GM18526 (cell line): ENCODE measurements around the gene SCFD2.

Source experiments
- POLR2A ChIP-seq: IDR thresholded peaks from 3 replicates; pipeline ENCODE4 v1.6.1; 2011; ENCODE audit not compliant: insufficient read length; ENCODE audit errors: extremely low read depth

The SCFD2 gene

DNA sequence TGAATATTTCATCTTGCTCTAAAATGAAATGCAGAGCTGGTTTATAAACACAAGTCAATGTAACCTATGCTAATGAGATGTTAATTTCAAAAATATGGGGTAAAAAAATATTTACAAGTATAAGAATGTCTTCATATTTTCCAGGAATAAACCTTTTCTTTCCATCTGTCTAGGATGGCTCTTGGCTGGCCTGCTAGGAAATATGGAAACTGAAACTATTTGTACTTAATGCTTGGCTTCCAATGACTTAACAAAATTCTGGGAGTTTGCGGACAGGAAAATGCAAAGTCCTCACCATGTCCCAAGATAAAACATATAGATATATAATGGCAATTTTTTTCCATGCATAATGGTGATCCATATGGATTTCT is 168.1 kb downstream of the SCFD2 start:
- TF ChIP-seq POLR2A, result no peak

DNA sequence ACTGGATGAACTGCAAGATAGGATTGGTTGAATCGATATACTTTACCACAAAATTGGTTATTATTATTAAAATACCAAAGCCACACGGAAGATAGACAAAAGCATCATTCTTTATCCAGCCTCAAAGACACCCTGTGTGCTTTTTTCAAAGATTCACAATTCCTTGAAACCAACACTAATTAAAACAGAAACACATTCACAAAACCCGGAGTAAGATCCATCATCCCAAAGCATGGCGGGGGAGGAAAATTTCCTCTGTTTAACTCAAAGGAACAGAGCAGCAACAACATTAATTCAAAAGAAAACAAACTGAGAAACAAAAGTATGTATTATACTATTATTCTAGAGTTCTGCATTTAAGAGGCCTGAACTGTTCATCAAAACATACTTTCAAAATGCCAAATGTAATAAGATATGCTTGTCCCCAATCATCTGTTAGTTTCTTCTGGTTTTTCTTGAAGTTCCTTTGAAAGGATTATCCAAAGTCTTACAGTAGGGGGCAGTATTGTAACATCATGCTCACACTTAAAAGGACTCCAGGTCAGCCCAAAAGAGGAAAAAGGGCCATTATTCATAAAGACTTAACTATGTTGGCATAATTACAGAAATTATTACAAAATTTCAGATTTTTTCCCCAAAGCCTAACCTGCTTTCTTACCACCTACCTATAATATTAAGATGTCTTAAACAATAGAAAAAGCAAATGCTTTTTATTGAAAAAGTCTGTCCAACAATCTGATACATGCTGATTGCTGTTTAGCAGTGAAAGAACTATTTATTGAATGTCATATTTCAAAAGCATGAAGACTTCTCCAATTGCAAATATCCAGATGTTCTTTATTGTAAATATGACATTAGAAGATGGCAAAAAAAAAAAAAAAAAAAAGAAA is 168.7 kb downstream of the SCFD2 start:
- no peak for TF ChIP-seq POLR2A

DNA sequence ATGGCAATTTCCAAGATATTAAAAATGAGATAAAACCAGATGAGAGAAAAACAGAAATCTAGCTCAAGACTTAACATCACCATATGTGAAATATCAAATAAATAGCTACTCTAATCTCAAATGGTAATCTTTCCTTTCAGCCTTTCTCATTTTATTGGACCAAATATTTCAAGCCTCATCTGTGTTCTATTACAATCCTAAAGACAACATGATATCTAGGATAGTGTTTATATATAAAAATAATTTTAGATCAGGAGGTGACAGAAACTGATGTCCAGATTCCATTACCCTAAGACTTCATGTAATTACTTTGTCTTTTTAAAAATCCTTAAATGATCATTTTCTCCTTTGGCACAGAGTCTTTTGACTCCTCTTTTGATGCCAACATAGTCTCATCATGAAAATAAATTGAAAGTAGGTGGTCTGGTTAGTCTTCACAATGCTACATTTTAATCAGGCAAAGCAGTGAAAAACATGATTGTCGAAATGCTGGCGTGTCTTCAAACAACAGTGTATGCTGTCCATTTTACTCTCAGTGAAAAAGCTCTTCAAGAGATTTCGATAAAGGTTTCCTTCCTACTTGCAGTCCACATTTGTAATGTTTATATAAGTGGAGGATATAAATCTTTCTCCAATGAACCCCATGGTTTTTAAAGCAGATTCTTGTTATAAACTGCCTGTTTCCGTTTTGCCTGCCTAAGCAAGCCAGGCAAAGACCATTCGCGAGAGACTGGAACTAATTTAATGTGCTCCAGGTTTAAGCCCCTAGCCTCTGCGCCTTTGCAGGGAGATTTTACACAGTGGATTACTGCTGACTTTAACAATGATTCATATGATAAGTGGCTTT is 169.8 kb downstream of the SCFD2 start:
- TF ChIP-seq POLR2A, result no peak

DNA sequence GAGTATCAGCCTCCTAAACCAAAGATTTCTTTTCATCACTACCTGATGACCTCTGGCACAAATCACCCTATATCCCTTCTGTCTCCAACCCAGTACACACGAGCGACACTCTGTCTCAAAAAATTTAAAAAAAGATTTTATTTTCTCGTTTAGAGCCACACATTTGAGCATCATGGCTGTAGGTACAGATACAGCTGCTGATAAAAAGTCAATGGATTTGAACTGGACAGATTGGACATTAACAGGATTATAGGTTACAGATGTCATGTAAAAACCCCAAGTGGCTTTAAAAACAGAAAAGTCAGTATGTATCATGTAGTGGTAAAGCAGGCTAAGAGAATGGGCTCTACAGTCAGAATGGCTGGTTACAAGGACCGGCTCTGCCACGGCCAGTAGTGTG is 171.1 kb downstream of the SCFD2 start:
- TF ChIP-seq POLR2A, result no peak

DNA sequence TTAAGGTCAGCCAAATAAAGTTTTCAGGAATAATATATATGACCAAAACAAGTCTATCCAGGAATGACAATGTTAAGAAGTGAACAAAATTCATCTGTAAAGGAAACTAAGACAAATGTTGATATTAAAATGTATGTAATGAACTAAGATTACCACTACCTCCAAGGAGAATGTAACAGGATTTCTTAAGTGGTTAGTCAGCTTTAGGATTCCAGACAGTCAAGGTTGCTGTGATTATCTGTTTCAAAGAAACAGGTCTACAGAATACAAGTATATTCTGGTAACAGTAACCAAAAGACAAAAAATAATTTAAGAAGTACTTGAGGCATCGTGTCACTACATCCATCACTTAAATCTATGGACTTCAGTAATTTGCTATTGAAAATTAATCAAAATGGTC is 172.8 kb downstream of the SCFD2 start:
- TF ChIP-seq POLR2A, result no peak

DNA sequence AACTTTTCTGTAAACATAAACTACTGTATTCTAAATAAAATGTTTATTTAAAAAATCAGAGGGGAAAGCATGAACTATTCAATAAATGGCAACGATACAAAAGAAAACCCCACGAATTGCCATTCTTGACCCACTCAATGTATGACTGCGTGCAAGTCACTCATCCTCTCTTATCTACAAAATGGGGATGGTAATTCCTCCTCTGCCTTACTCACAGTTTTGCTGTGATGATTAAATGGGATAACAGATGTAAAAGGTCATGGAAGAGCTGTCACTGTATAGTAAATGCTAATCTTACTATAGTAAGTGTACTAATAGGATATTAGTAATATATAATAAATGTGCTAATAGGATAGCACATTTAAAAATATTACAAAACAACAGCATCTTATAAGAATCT is 173.4 kb downstream of the SCFD2 start:
- no peak for TF ChIP-seq POLR2A

DNA sequence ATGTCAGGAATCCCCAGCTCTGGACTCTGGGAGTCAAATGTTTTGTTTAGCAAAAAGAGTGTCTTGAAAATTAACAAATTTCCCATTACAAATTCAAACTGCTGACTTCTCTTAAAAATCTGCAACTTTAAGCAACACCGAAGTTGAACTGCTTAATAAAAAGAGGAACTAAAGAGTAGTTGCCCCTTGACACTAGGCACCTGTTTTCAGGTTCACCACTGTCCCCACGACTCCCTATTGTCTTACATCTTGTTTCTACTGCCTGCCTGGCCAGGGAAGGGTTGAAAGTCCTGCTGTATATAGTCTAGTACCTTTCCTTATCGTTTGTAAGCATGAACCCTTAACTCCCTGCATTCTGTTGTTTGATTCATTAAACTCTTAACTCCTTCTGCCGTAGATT is 173.9 kb downstream of the SCFD2 start:
- TF ChIP-seq POLR2A, result no peak

DNA sequence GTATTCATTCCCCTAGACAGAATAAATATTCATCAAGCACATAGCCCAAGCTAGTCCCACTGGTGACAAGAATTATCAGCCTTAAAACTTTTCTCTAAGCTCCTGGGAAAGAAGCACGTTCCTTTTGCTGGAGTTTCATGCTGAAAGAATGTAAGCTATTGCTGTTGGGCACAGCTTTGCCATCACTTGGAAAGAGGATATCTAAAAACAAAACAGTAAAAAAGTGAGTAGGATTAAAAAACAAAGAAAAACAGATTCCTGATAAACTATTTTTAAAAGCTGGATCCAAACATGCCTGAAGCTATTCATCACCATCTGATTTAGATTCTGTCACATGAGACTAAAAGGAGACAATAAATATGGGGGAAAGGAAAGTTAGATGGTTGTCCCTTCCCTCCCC is 176.8 kb downstream of the SCFD2 start:
- no peak for TF ChIP-seq POLR2A

DNA sequence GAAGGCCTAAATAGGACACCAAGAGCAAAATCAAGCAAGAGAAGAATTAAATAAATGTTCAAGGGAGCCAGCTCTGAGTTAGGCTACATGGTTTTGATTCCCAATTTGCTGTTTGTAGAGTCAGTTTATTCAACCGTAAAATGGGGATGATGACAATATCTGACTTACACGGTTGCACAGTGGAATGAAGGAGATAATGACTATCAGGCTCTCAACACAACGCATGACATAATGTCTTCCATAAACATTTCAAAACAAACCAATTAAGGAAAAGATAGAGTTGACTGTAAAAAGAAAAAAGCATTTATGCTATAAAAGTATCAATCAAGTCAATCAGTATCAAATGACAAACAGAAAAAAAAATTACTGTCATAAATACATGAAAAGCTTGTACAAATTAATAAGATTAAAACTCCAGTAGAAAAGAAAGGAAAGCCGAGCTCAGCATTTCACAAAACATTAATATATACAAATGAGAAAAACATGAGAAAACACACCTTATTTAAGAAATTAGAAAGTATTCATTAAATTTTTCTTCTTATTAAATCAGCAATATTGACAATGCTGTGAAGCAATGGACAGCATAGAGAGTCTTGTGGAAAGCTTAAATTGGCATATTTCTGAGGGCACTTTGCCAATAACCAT is 179.0 kb downstream of the SCFD2 start:
- TF ChIP-seq POLR2A, result no peak

DNA sequence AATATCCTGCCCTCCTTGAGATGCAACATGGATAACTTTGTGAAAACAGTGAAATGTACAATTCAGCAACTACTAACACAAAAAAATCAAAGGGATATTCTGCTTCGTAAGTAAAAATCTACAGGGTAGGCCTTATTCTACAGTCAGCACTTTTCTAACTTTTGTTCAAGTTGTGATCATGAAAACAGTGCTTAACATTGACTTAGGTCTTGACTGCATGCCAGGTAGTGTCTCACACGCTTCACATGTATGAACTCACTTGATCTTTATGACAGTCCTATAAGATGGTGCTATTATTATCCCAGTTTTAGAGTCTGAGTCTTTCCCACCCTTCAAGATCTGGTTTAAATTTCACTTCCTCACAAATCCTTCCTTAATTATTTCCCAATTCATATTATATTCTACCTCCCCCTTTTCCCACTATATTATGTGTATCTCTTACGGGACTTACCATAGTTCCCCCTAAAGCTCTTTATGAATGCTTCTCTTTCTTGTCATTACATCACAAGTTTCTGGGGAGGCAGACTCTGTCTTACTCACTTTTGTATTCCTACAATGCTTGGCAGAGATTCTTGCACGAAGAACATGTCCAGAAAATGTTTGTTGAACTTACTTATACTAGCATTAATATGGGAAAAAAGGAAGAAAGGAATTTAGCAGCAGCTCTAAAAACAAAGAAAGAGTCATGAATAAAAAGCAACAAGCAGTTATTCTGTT is 179.8 kb downstream of the SCFD2 start:
- TF ChIP-seq POLR2A, result no peak

DNA sequence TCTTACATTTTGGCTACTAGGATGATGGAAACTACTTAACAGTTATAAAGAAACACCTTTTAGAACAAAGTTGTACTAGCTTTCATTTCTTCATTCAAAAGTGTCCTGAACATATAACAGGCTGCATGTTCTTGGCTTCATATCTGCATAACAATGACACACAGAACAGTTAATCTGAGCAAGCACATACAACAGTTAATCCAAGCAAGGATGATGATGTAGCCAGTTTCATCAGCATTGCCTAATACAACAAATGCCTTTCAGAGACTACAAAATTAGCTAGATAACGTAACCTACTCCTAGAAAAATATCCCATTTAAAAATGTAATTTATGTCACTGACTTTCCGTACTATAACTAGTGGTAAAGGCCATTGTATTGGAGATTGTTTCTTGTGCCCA is 182.1 kb downstream of the SCFD2 start:
- no peak for TF ChIP-seq POLR2A

DNA sequence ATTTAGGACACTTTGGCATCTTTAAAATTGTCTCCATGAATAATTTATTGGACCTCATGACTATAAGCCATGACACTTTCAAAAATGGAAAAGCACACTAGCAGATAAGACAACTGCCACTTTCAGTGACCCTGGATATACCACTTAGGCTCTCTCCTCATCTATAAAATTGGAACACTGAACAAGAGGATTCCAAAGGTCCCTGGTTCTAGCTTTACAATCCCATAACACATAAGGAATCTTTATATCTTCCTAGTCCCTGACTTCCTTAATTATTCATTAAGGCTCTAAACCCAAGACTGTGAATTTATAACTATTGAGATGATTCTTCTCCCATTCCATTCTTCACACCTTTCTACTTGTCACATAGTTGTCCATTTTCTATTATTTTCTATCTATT is 190.2 kb downstream of the SCFD2 start:
- no peak for TF ChIP-seq POLR2A

DNA sequence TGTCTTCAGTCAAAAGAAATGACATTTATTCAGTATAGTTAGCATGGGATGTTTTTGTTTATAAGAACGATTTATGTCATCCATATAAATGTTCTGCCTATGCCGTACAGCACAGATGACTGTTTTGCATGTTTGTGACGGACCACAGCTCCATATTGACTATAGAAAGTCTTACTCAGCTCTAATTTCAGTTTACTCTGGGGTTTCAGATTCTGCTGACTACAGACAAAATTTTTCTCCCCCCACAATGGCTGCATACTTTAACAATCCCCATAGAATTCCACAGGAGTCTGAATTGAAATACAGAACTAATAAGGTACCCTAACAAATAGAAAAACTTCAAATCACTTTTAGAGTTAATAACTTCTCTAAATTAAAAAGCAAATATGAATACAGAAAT is 191.0 kb downstream of the SCFD2 start:
- TF ChIP-seq POLR2A, result no peak

DNA sequence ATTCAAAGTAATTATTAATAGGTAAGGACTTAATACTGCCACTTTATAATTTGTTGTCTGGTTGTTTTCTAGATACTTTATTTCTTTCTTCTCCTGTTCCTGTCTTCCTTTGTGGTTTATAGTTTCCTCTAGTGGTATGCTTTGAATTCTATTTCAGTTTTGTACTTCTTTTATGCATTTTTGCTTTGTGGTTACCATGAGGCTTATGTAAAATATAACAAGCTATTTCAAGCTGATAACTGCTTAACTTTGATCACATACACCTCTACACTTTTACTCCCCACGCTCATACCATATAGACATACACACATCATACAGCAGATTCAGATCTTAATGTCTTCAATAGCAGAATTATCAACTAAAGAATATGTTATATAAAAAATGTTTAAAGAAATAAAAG is 192.3 kb downstream of the SCFD2 start:
- TF ChIP-seq POLR2A, result no peak

DNA sequence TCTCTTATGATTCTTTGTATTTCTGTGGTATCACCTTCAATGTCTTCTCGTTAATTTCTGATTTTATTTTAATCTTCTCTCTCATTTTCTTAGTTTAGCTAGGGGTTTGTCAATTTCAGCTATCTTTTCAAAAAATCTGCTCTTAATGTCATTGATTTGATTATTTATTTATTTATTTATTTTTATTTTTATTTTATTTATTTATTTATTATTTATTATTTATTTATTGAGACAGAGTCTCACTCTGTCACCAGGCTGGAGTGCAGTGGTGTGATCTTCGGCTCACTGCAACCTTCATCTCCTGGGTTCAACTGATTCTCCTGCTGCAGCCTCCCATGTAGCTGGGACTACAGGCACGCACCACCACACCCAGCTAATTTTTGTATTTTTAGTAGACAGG is 194.1 kb downstream of the SCFD2 start:
- no peak for TF ChIP-seq POLR2A
